Astrocyte (in vitro differentiated cells and primary cell): ENCODE data around the gene EPB41. TPM values are rescaled to one million over a fixed set of nuclear protein-coding genes. Genes with fewer than 3 reads are reported as not detected.
A peak's percentile ranks its signal among the peaks of the same experiment; 100 is the strongest.

Source experiments
- DNase-seq: peaks from one replicate; pipeline ENCODE4 v3.0.0-alpha.2; 2010; ENCODE audit warnings: low read depth
- FAIRE-seq: peaks from 2 replicates; lab custom pipeline; 2011; peaks lifted over from hg19 to GRCh38; lab: Jason Lieb, UNC
- H2AFZ ChIP-seq: 2 replicates; pipeline ENCODE4 v1.6.0; 2012; ENCODE audit warnings: low read depth, low read length, inconsistent platforms
- H3K27ac ChIP-seq: 2 replicates; pipeline ENCODE4 v1.5.1; 2011; ENCODE audit warnings: low read depth, low read length, inconsistent platforms
- H3K27me3 ChIP-seq: 2 replicates; pipeline ENCODE4 v1.6.0; 2011; ENCODE audit warnings: low read length, inconsistent platforms; ENCODE audit not compliant: insufficient read depth
- H3K36me3 ChIP-seq: 2 replicates; pipeline ENCODE4 v1.5.1; 2011; ENCODE audit warnings: low read length, inconsistent platforms; ENCODE audit not compliant: insufficient read depth
- H3K4me1 ChIP-seq: 2 replicates; pipeline ENCODE4 v1.5.1; 2011; ENCODE audit warnings: low read length, inconsistent platforms; ENCODE audit not compliant: insufficient read depth
- H3K4me2 ChIP-seq: 2 replicates; pipeline ENCODE4 v1.6.0; 2012; ENCODE audit warnings: low read length, inconsistent platforms
- H3K4me3 ChIP-seq: 2 replicates; pipeline ENCODE4 v1.5.1; 2011; ENCODE audit warnings: low read depth, mild to moderate bottlenecking, low read length, inconsistent platforms; ENCODE audit not compliant: insufficient read depth
- H3K79me2 ChIP-seq: 2 replicates; pipeline ENCODE4 v1.6.0; 2012; ENCODE audit warnings: mild to moderate bottlenecking, low read length, inconsistent platforms; ENCODE audit not compliant: insufficient read depth
- H3K9ac ChIP-seq: 2 replicates; pipeline ENCODE4 v1.6.0; 2012; ENCODE audit warnings: mild to moderate bottlenecking, low read length, inconsistent platforms
- H3K9me3 ChIP-seq: 2 replicates; pipeline ENCODE4 v1.5.1; 2012; ENCODE audit warnings: low read depth, mild to moderate bottlenecking, low read length, inconsistent platforms; ENCODE audit not compliant: insufficient read depth
- H4K20me1 ChIP-seq: 2 replicates; pipeline ENCODE4 v1.6.0; 2012; ENCODE audit warnings: low read length, inconsistent platforms; ENCODE audit not compliant: insufficient read depth
- H3K27ac Mint-ChIP-seq: one replicate; pipeline ENCODE4 v1.8.0; 2021; ENCODE audit warnings: mild to moderate bottlenecking, mixed read lengths; ENCODE audit not compliant: unreplicated experiment
- H3K27me3 Mint-ChIP-seq: one replicate; pipeline ENCODE4 v1.8.0; 2021; ENCODE audit warnings: low read depth, mixed read lengths; ENCODE audit not compliant: unreplicated experiment
- H3K36me3 Mint-ChIP-seq: one replicate; pipeline ENCODE4 v1.8.0; 2021; ENCODE audit warnings: low read depth, mixed read lengths; ENCODE audit not compliant: unreplicated experiment
- H3K4me1 Mint-ChIP-seq: one replicate; pipeline ENCODE4 v1.8.0; 2021; ENCODE audit warnings: low read depth, mixed read lengths; ENCODE audit not compliant: unreplicated experiment
- H3K4me3 Mint-ChIP-seq: one replicate; pipeline ENCODE4 v1.8.0; 2021; ENCODE audit warnings: mild to moderate bottlenecking, moderate library complexity, mixed read lengths; ENCODE audit not compliant: unreplicated experiment
- H3K9me3 Mint-ChIP-seq: one replicate; pipeline ENCODE4 v1.8.0; 2021; ENCODE audit warnings: mild to moderate bottlenecking, mixed read lengths; ENCODE audit not compliant: unreplicated experiment
- EZH2 ChIP-seq: IDR thresholded peaks from 2 replicates; pipeline ENCODE4 v1.6.1; 2012; ENCODE audit warnings: mild to moderate bottlenecking, low read length, inconsistent platforms; ENCODE audit not compliant: insufficient read depth
- total RNA-seq: library from RNA; stranded (reverse); gene quantifications from 2 replicates; pipeline ENCODE4 v1.2.1, GENCODE V29; 2021
- TF ChIP-seq, protein P1 (sequence below): IDR thresholded peaks from 2 replicates; pipeline ENCODE4 v1.5.1; 2011; ENCODE audit warnings: low read depth, mild to moderate bottlenecking, inconsistent platforms, low read length, moderate library complexity; ENCODE audit not compliant: insufficient read depth

The EPB41 gene
- total RNA-seq, 1 donor from 2014 or later = 13.9 TPM

DNA sequence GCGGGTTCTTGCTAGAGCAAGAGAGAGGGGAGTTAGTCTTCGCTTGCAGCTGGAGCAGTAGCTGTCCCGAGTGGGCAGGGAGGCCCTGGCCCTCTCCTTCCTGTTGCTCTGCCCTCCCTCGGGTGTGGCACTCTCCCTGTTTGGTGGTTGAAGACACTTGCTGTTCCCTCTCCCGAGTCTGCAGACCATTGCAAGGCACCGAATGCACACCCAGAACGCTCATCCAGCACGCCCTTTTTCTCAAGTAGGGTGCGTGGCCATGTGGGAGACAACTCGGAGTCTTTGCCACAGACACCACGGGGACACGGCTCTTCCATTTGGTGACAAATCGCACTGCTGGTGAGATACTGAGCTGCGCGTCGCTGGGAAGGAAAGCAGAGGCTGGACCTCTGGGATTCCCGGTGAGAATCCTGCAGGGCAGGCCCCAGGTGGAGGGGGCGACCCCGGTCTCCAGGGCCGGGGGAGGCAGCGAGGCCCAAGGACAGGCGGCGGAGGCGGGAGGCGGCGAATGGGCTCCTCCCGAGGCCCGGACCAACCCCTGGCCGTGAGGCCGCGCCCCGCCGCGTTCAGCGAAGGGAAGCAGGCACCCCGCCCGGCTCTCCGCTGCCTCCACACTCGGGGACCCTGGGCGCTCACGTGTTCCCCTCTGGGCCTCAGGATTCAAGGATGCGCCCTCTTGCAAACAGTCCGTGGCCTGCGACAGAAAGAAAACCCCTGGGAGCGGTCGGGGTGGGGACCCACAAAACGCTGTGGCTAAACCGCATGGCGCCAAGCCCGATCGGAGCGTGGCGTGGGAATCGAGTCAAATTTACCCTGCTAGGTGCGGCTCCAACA is 219.7 kb downstream of the EPB41 start:
- peaks cover 3% of the 10 kb centered on the region for H3K27me3 Mint-ChIP-seq
- H3K4me1 ChIP-seq = peaks cover 3% of the 10 kb centered on the region
- peak overlapping the region; percentile 18 for H2AFZ ChIP-seq
- H3K9me3 ChIP-seq = no peaks in the 10 kb centered on the region
- no peaks in the 10 kb centered on the region for H3K79me2 ChIP-seq
- H3K27me3 ChIP-seq = peaks cover 2% of the 10 kb centered on the region
- FAIRE-seq = no peak
- DNase-seq = no peak
- H4K20me1 ChIP-seq = no peaks in the 10 kb centered on the region
- TF ChIP-seq, protein P1, sequence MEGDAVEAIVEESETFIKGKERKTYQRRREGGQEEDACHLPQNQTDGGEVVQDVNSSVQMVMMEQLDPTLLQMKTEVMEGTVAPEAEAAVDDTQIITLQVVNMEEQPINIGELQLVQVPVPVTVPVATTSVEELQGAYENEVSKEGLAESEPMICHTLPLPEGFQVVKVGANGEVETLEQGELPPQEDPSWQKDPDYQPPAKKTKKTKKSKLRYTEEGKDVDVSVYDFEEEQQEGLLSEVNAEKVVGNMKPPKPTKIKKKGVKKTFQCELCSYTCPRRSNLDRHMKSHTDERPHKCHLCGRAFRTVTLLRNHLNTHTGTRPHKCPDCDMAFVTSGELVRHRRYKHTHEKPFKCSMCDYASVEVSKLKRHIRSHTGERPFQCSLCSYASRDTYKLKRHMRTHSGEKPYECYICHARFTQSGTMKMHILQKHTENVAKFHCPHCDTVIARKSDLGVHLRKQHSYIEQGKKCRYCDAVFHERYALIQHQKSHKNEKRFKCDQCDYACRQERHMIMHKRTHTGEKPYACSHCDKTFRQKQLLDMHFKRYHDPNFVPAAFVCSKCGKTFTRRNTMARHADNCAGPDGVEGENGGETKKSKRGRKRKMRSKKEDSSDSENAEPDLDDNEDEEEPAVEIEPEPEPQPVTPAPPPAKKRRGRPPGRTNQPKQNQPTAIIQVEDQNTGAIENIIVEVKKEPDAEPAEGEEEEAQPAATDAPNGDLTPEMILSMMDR = no peak
- no peak for TF ChIP-seq EZH2
- no peak overlapping the region for H3K27ac ChIP-seq
- H3K4me3 ChIP-seq = no peak overlapping the region
- H3K36me3 ChIP-seq = no peaks in the 10 kb centered on the region
- no peak overlapping the region for H3K9ac ChIP-seq
- no peaks in the 10 kb centered on the region for H3K9me3 Mint-ChIP-seq
- H3K36me3 Mint-ChIP-seq = no peaks in the 10 kb centered on the region
- no peaks in the 10 kb centered on the region for H3K4me1 Mint-ChIP-seq
- peak overlapping the region; percentile 8 for H3K4me2 ChIP-seq
- no peak overlapping the region for H3K27ac Mint-ChIP-seq
- H3K4me3 Mint-ChIP-seq = no peak overlapping the region

DNA sequence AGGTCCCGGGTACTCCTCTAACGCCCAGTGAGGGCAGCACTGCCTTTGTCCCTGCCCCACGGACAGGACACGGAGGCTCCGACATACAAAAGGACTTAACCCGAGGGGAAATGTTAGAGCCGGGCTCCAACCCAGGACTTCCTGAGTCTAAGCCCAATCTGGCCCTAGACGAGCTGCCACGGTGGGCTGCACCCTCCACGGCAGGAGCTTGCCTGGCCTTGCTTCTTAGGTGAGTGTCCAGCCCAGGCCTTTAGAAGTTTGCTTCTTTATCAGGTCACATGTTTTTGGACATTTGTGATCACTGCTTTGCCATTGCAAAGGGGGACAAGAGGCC is 220.3 kb downstream of the EPB41 start:
- H3K27me3 Mint-ChIP-seq = peaks cover 3% of the 10 kb centered on the region
- no peaks in the 10 kb centered on the region for H3K36me3 Mint-ChIP-seq
- no peaks in the 10 kb centered on the region for H4K20me1 ChIP-seq
- H3K27ac Mint-ChIP-seq = no peak overlapping the region
- H3K27me3 ChIP-seq = peaks cover 2% of the 10 kb centered on the region
- no peaks in the 10 kb centered on the region for H3K9me3 ChIP-seq
- TF ChIP-seq, protein P1 = no peak
- TF ChIP-seq EZH2 = no peak
- no peak overlapping the region for H2AFZ ChIP-seq
- no peak overlapping the region for H3K4me3 Mint-ChIP-seq
- no peaks in the 10 kb centered on the region for H3K4me1 Mint-ChIP-seq
- H3K36me3 ChIP-seq = no peaks in the 10 kb centered on the region
- H3K27ac ChIP-seq = no peak overlapping the region
- DNase-seq = no peak
- no peaks in the 10 kb centered on the region for H3K9me3 Mint-ChIP-seq
- no peaks in the 10 kb centered on the region for H3K79me2 ChIP-seq
- no peak overlapping the region for H3K4me3 ChIP-seq
- H3K4me1 ChIP-seq = peaks cover 3% of the 10 kb centered on the region
- no peak overlapping the region for H3K9ac ChIP-seq
- H3K4me2 ChIP-seq = no peak overlapping the region
- no peak for FAIRE-seq

DNA sequence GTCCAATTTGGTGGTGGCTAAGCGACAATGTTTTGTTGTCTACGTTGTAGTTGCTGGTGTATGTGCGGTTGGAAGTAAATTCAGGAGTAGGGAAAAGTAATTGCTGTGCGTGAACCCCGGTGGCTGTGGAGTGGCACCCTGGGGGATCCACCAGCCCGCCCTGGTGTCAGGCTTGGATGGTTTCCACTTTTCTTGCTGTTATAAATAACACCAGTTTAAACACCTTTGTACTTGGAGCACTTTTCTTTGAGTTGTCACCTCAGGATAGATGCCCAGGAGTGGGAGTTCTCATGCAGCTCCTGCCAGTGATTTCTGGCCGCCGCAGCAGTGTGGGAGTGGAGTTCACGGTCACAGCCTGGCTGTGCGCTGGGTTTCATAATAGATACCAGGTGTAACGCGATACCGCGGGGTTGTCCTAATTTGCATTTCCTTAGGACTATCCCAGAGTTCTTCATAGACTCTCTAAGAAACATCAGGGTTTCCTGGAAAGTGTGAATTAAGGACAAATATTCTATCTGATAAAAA is 222.1 kb downstream of the EPB41 start:
- H3K9me3 ChIP-seq = no peaks in the 10 kb centered on the region
- H2AFZ ChIP-seq = no peak overlapping the region
- no peaks in the 10 kb centered on the region for H3K36me3 Mint-ChIP-seq
- DNase-seq (peak; percentile 69), FAIRE-seq (no peak)
- no peaks in the 10 kb centered on the region for H4K20me1 ChIP-seq
- no peak overlapping the region for H3K9ac ChIP-seq
- H3K4me1 ChIP-seq = peaks cover 3% of the 10 kb centered on the region
- no peaks in the 10 kb centered on the region for H3K36me3 ChIP-seq
- H3K27ac ChIP-seq = no peak overlapping the region
- H3K27me3 Mint-ChIP-seq = peaks cover 3% of the 10 kb centered on the region
- H3K4me2 ChIP-seq = no peak overlapping the region
- no peak overlapping the region for H3K4me3 Mint-ChIP-seq
- no peaks in the 10 kb centered on the region for H3K4me1 Mint-ChIP-seq
- no peak overlapping the region for H3K4me3 ChIP-seq
- peaks cover 2% of the 10 kb centered on the region for H3K27me3 ChIP-seq
- no peak for TF ChIP-seq EZH2
- TF ChIP-seq, protein P1 = no peak
- H3K79me2 ChIP-seq = no peaks in the 10 kb centered on the region
- no peaks in the 10 kb centered on the region for H3K9me3 Mint-ChIP-seq
- no peak overlapping the region for H3K27ac Mint-ChIP-seq
